Tongue (tissue), 2 donors: ENCODE results near the gene TPD52L1. TPM values are rescaled to one million over a fixed set of nuclear protein-coding genes. Genes with fewer than 3 reads are reported as not detected.
"Not testable (repeated sequence)": the region's sequence is repeated elsewhere in the genome, so short reads cannot be mapped to it uniquely, and the experiment has no call there.

ENCODE experiments used
- DNase-seq: peaks from one replicate; pipeline ENCODE4 v3.0.0-alpha.2; 2015
- total RNA-seq: library from RNA; depleted of rRNA; stranded (reverse); fragments of >200 nt; gene quantifications from one replicate; pipeline ENCODE4 v1.2.3, GENCODE V29; 2014

The TPD52L1 gene
- total RNA-seq, 1 donor from 2014 or later = 75.4 TPM

- no peak for DNase-seq
Measured at GRCh38 chr6:125142618-125143017, 11.0 kb upstream of the TPD52L1 start.

DNA sequence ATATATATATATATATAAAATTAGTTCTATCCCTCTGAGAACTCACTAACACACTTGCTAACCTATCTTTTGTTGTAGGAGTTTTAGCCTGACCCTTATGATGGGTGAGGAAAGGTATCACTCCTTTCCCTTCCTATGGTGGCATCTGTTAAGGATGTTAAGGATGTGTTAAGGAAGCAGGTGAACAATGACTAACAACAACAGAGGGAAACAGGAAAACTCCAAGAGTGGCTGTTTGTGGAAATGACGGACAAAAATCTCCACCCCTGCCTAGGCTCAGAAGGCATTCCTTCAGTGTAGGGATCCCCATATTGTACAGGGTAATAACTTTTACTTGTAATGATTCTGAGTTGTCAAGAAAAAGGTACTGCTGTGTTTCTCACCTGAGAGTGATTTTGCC is 8.8 kb upstream of the TPD52L1 start:
- DNase-seq = no peak

DNA sequence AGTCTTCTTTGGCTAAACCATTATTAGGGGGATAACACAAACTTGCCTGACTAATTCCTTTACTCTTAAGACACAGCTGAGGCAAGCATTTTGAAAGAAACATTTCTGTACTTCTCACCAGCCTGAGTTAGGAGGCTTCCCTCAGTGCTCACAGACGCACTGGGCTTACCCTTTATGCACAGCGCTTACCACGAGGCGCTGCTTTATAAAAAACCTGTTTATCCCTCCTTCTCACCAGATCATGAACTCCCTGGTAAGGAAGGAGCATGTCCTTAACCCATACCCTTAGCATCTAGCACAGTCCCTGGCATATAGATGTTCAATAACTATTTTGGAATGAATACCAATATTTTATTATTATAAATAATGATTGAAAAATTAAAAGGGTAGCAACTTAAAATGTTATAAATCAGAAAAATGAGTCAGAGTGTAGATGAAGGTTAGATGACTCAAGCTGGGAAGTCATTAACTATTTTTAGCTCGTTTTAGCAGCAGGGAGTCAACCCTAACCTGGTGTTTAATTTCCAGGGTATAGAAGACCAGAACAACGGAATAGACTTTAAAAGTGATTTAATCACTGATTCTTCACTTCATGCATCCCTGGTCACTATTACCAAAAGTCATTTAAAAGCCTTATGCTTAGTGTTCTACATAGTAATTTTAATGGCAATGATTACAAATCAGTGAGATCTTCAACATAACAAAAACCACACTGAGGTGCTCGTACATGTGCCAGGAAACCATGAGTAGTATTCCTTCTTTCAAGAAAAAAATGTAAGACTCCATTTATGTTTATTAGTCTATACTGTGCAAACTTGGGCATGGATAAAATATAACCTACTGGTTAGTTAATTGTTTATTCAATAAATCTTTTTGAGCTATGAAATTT is 4.1 kb upstream of the TPD52L1 start:
- no peak for DNase-seq

DNA sequence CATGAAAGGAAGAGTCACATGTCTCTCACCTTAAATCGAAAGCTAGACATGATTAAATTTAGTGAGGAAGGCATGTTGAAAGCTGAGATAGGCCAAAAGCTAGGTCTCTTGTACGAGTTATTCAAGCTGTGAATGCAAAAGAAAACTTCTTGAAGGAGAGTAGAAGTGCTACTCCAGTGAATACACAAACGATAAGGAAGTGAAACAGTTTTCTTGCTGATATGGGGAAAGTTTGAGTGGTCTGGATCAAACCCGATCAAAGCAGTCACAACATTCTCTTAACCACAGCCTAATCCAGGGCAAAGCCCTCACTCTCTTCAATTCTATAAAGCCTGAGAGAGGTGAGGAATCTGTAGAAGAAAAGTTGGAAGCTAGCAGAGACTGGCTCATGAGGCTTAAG is 1.9 kb upstream of the TPD52L1 start:
- no peak for DNase-seq

DNA sequence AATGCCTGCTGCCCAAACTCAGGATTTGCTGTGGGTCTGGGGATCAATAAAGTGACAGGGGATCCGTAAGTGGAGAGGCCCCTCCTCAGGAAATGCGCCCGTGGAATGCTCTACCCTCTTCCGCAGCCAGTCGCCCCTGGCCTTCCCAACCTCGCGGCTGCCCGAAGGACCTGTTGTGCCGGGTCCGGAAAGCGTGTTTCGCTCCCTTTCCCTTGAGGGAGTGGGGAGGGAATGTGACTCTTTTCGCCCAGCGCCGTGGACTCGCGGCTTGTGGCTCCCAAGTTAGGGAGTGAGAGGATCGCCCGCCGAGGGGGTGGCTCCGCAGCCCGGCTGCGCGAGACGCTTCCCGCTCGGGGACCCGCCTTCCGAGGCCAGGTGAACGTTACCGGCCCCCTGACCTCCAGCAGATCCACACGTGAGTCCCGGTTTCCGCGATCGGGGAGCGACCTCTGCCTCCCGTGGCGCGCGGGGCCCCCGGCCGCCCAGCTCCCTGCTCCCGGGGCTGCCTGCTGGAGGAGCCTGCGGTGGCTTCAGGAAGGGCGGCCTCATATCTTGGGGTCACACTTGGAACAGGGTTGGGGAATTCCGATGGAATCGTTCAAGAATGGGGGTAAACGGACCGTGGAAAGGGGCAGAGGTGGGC is 666 bp downstream of the TPD52L1 start:
- DNase-seq = peak; percentile 33

- DNase-seq = peak; percentile 49
Measured at GRCh38 chr6:125154761-125155135, 1.2 kb downstream of the TPD52L1 start.

- DNase-seq = no peak
Measured at GRCh38 chr6:125155344-125155743, 1.8 kb downstream of the TPD52L1 start.

DNA sequence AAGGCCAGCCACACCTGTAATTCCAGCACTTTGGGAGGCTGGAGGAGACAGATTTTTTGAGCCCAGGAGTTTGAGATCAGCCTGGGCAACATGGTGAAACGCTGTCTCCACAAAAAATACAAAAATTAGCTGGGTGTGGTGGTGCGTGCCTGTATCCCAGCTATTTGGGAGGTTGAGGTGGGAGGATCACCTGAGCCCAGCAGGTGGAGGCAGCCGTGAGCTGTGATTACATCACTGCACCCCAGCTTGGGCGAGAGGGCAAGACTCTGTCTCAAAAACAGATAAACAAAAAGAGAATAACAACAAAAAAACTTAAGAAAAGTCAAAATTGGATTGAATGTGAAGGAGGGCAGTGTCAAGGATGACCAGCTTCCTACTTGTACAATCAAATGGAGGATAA is 2.9 kb downstream of the TPD52L1 start:
- DNase-seq = no peak

GRCh38 chr6:125157280-125157679 is 3.7 kb downstream of the TPD52L1 start:
- DNase-seq = no peak

- no peak for DNase-seq
Measured at GRCh38 chr6:125157725-125158124, 4.2 kb downstream of the TPD52L1 start.

GRCh38 chr6:125163339-125163738 is 9.8 kb downstream of the TPD52L1 start:
- not testable (repeated sequence) for DNase-seq

GRCh38 chr6:125163811-125164210 is 10.2 kb downstream of the TPD52L1 start:
- no peak for DNase-seq

- DNase-seq = no peak
Measured at GRCh38 chr6:125164696-125165095, 11.1 kb downstream of the TPD52L1 start.

DNA sequence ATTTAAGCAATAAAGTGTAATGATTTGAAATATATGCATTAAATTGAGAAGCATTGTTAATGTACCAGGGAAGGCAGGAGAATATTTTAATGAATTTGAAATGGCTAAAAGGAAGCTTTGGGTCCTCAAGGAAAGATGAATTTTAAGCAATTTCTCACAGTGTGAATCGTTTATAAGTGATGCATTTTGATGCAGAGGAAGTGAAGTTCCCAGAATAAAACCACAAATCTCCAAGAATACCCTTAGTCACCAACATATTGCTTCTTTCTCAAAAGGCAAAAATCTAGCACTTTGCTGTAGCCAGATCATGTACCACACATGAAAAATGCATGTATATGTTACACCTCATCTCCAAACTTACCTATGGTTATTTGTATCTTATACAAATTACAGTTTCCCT is 11.7 kb downstream of the TPD52L1 start:
- no peak for DNase-seq

DNA sequence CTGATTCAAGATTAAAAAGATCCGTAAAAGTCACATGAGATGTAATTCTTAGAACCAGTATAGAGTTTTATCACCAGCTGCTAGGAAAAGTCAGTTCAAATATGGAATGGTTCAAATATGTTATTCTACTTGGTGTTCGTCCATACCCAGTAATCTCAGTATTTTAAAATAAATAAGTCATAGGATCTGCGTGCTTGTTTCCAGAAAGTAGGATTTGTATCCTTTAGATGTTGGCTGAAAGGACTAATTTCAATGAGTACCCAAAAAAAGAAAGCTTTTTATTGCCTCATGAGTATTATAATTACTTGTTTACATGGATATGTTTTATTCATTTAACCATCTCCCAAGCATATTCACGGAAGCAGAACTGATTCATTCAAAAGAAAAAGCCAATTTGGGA is 12.2 kb downstream of the TPD52L1 start:
- no peak for DNase-seq

GRCh38 chr6:125166711-125167110 is 13.1 kb downstream of the TPD52L1 start:
- no peak for DNase-seq

DNA sequence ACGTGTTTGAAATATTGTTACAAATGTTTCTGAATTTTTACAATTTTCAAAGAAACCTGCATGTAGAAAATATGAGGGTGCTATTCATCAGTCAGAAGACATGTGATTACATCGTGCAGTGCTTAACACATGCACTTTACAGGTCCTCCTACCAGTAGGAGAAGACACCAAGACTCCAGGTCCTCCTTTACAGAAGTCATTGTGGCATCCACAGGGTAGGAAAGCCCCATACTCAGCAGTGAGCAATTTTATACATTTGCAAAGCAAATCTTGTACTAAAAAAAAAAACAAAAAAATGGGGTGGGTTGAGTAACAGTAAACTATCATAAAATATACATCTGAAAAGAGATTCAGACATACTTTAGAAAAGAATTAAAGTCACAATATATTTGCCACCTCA is 14.0 kb downstream of the TPD52L1 start:
- no peak for DNase-seq

DNA sequence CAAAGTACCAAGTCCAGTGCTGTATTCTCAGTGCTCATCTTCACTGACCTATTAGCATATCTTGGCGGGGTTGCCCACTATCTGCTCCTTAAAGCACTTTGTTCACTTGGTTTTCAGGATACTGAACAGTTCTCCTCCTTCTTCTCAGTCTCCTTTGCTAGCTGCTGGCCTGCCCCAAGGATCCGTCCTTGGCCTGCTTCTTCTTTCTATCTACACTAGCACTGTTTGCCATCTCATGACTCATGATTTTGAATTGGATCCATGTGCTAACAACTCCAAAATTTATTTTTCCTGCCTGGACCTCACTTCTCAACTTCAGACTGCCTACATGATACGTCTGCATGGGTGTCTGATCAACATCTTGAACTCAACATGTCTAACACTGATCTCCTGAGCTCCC is 15.5 kb downstream of the TPD52L1 start:
- DNase-seq = no peak

- DNase-seq = no peak
Measured at GRCh38 chr6:125169522-125169921, 15.9 kb downstream of the TPD52L1 start.

DNA sequence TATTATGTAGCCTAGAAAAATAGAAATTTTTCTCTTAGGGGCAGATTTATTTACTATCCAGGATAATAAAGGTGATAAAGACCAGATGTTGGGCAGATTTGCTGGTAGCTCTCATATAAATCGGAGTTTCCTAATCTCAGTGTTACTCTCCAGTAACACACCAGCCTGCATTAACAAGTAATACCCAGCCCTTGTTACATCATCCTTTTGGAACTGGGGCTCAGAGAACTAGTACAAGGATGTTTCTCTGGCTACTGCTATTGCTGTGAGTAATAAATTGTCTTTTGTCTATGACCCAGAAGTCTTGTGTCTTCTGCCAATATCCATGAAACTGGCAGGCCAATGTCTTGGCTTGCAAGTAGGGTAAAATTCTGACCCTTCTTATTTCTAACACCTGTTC is 16.8 kb downstream of the TPD52L1 start:
- no peak for DNase-seq

DNA sequence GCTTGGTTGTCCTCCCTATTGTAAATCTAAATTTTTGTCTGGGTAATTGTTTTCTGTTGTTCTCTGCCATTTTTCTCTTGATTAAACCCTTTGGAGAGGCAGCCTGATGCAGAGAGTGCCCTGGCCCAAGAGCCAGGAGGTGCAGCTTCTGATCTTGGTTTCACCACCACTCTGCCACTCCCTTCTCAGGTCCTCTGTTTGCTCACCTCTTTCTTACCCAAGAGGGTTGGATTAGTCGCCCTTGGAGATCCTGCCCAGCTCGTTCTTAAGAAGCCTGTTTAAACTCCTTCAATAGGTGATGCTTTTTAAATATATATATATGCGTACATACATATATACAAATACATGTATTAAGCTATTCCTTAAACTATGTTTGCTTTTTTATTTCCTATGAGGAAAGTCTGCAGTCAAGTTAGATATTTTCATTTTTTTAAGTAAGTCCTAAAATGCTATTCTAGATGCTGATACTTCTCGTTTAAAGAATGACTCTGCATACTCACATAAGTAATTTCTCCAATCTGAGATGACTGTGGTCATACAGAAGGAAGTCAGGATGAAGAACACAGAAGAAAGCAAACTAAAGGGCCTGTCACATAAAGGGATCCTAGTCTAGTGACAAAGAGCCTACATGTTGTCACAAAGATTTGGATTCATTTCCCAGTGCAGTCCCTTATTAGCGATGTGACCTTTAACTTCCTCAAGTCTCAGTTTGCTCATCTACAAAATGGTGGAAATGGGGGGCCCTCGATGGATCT is 19.9 kb downstream of the TPD52L1 start:
- no peak for DNase-seq

GRCh38 chr6:125174626-125175025 is 21.1 kb downstream of the TPD52L1 start:
- DNase-seq = no peak

GRCh38 chr6:125175466-125176048 is 22.0 kb downstream of the TPD52L1 start:
- no peak for DNase-seq
